BLaER1 (cell line): ENCODE measurements around the gene SMIM32.

ENCODE experiments used
- H3K27ac ChIP-seq: shearing (Covaris generic); formaldehyde crosslinking; 2 replicates; pipeline ENCODE4 v1.8.1; 2022
- H3K27me3 ChIP-seq: shearing (Covaris generic); formaldehyde crosslinking; 2 replicates; pipeline ENCODE4 v1.8.1; 2022
- H3K36me3 ChIP-seq: shearing (Covaris generic); formaldehyde crosslinking; 2 replicates; pipeline ENCODE4 v1.8.1; 2022
- H3K4me1 ChIP-seq: shearing (Covaris generic); formaldehyde crosslinking; 2 replicates; pipeline ENCODE4 v1.8.1; 2022
- H3K4me2 ChIP-seq: shearing (Covaris generic); formaldehyde crosslinking; 2 replicates; pipeline ENCODE4 v1.8.1; 2022
- H3K4me3 ChIP-seq: shearing (Covaris generic); formaldehyde crosslinking; 2 replicates; pipeline ENCODE4 v1.8.1; 2022
- H3K9ac ChIP-seq: shearing (Covaris generic); formaldehyde crosslinking; 2 replicates; pipeline ENCODE4 v1.8.1; 2022
- H3K9me3 ChIP-seq: shearing (Covaris generic); formaldehyde crosslinking; 2 replicates; pipeline ENCODE4 v1.8.1; 2022
- H4K20me1 ChIP-seq: shearing (Covaris generic); formaldehyde crosslinking; 2 replicates; pipeline ENCODE4 v1.8.1; 2022
- Cebpa-rat ChIP-seq: shearing (Covaris generic); IDR thresholded peaks from 2 replicates; pipeline ENCODE4 v1.8.1; 2022

SMIM32 gene

GRCh38 chr5:136225796-136226195 lies 32.8 kb upstream of the SMIM32 start:
- Histone ChIP-seq H3K9me3 (peaks cover 9% of the 10 kb centered on the region), H3K4me1 (no peaks in the 10 kb centered on the region), H3K4me2 (no peak overlapping the region), H3K27ac (no peak overlapping the region), H3K36me3 (no peaks in the 10 kb centered on the region), H3K9ac (no peak overlapping the region), H3K4me3 (no peak overlapping the region), H4K20me1 (no peaks in the 10 kb centered on the region), H3K27me3 (no peaks in the 10 kb centered on the region)
- TF ChIP-seq Cebpa-rat = no peak

GRCh38 chr5:136222580-136223235 lies 29.7 kb upstream of the SMIM32 start:
- Histone ChIP-seq H3K4me1 (no peaks in the 10 kb centered on the region), H3K4me3 (no peak overlapping the region), H3K9ac (no peak overlapping the region), H4K20me1 (no peaks in the 10 kb centered on the region), H3K27me3 (no peaks in the 10 kb centered on the region), H3K27ac (no peak overlapping the region), H3K36me3 (no peaks in the 10 kb centered on the region), H3K4me2 (no peak overlapping the region), H3K9me3 (peaks cover 26% of the 10 kb centered on the region)
- TF ChIP-seq Cebpa-rat = no peak

- Histone ChIP-seq H3K9ac (no peak overlapping the region), H3K9me3 (peaks cover 26% of the 10 kb centered on the region), H3K27ac (no peak overlapping the region), H3K4me1 (no peaks in the 10 kb centered on the region), H4K20me1 (no peaks in the 10 kb centered on the region), H3K4me3 (no peak overlapping the region), H3K4me2 (no peak overlapping the region), H3K27me3 (no peaks in the 10 kb centered on the region), H3K36me3 (no peaks in the 10 kb centered on the region)
- no peak for TF ChIP-seq Cebpa-rat
Observed at GRCh38 chr5:136221340-136221739, 28.4 kb upstream of the SMIM32 start.

- H3K27ac ChIP-seq = no peak overlapping the region
- peaks cover 21% of the 10 kb centered on the region for H3K9me3 ChIP-seq
- H3K9ac ChIP-seq = no peak overlapping the region
- TF ChIP-seq Cebpa-rat = no peak
- H4K20me1 ChIP-seq = no peaks in the 10 kb centered on the region
- no peak overlapping the region for H3K4me2 ChIP-seq
- no peaks in the 10 kb centered on the region for H3K36me3 ChIP-seq
- no peaks in the 10 kb centered on the region for H3K27me3 ChIP-seq
- no peak overlapping the region for H3K4me3 ChIP-seq
- no peaks in the 10 kb centered on the region for H3K4me1 ChIP-seq
Observed at GRCh38 chr5:136216230-136216629, 23.3 kb upstream of the SMIM32 start.

- Histone ChIP-seq H4K20me1 (no peaks in the 10 kb centered on the region), H3K9me3 (peaks cover 17% of the 10 kb centered on the region), H3K4me1 (no peaks in the 10 kb centered on the region), H3K4me3 (no peak overlapping the region), H3K27ac (no peak overlapping the region), H3K9ac (no peak overlapping the region), H3K36me3 (no peaks in the 10 kb centered on the region), H3K27me3 (no peaks in the 10 kb centered on the region), H3K4me2 (no peak overlapping the region)
- TF ChIP-seq Cebpa-rat = no peak
Observed at GRCh38 chr5:136215812-136216211, 22.9 kb upstream of the SMIM32 start.

- Histone ChIP-seq H3K4me1 (no peaks in the 10 kb centered on the region), H3K9me3 (peaks cover 2% of the 10 kb centered on the region; the same call in 1 of the 2 replicates), H3K4me3 (no peak overlapping the region), H3K36me3 (no peaks in the 10 kb centered on the region), H3K27me3 (no peaks in the 10 kb centered on the region), H3K9ac (no peak overlapping the region), H3K27ac (no peak overlapping the region), H3K4me2 (no peak overlapping the region), H4K20me1 (no peaks in the 10 kb centered on the region)
- TF ChIP-seq Cebpa-rat = no peak
Observed at GRCh38 chr5:136213919-136214493, 21.0 kb upstream of the SMIM32 start.

GRCh38 chr5:136212252-136212721 lies 19.3 kb upstream of the SMIM32 start:
- H3K9me3 ChIP-seq = no peaks in the 10 kb centered on the region
- H3K27ac ChIP-seq = no peak overlapping the region
- no peak overlapping the region for H3K9ac ChIP-seq
- no peak overlapping the region for H3K4me2 ChIP-seq
- H3K4me1 ChIP-seq = no peaks in the 10 kb centered on the region
- no peaks in the 10 kb centered on the region for H4K20me1 ChIP-seq
- H3K4me3 ChIP-seq = no peak overlapping the region
- no peak for TF ChIP-seq Cebpa-rat
- no peaks in the 10 kb centered on the region for H3K27me3 ChIP-seq
- H3K36me3 ChIP-seq = no peaks in the 10 kb centered on the region

- peaks cover 5% of the 10 kb centered on the region for H3K4me1 ChIP-seq
- TF ChIP-seq Cebpa-rat = no peak
- H3K4me2 ChIP-seq = no peak overlapping the region
- H3K27ac ChIP-seq = no peak overlapping the region
- H3K4me3 ChIP-seq = no peak overlapping the region
- no peaks in the 10 kb centered on the region for H3K9me3 ChIP-seq
- H3K27me3 ChIP-seq = no peaks in the 10 kb centered on the region
- no peak overlapping the region for H3K9ac ChIP-seq
- H3K36me3 ChIP-seq = no peaks in the 10 kb centered on the region
- H4K20me1 ChIP-seq = no peaks in the 10 kb centered on the region
Observed at GRCh38 chr5:136211282-136212040, 18.5 kb upstream of the SMIM32 start.

- Histone ChIP-seq H3K36me3 (no peaks in the 10 kb centered on the region), H3K9ac (no peak overlapping the region), H3K9me3 (peaks cover 5% of the 10 kb centered on the region; the same call in 1 of the 2 replicates), H3K27me3 (no peaks in the 10 kb centered on the region), H4K20me1 (no peaks in the 10 kb centered on the region), H3K27ac (no peak overlapping the region), H3K4me3 (no peak overlapping the region), H3K4me1 (peaks cover 15% of the 10 kb centered on the region), H3K4me2 (no peak overlapping the region)
- TF ChIP-seq Cebpa-rat = no peak
Observed at GRCh38 chr5:136210259-136210658, 17.3 kb upstream of the SMIM32 start.

GRCh38 chr5:136209346-136209910 lies 16.5 kb upstream of the SMIM32 start:
- Histone ChIP-seq H3K9me3 (peaks cover 8% of the 10 kb centered on the region; the same call in 1 of the 2 replicates), H3K4me2 (no peak overlapping the region), H3K4me3 (no peak overlapping the region), H3K4me1 (peaks cover 15% of the 10 kb centered on the region), H3K27me3 (no peaks in the 10 kb centered on the region), H3K9ac (no peak overlapping the region), H3K27ac (no peak overlapping the region), H4K20me1 (no peaks in the 10 kb centered on the region), H3K36me3 (no peaks in the 10 kb centered on the region)
- no peak for TF ChIP-seq Cebpa-rat
